ENCODE results near the gene VGLL4.
"Not testable (repeated sequence)": the region's sequence is repeated elsewhere in the genome, so short reads cannot be mapped to it uniquely, and the experiment has no call there.

The VGLL4 gene

GRCh38 chr3:11523572-11524101 is 120.1 kb downstream of the VGLL4 start:
- no peak for DNase-seq

- DNase-seq, result no peak
Observed at GRCh38 chr3:11522953-11523571, 120.7 kb downstream of the VGLL4 start.

GRCh38 chr3:11522398-11522715 is 121.4 kb downstream of the VGLL4 start:
- DNase-seq, result no peak

GRCh38 chr3:11521167-11521566 is 122.5 kb downstream of the VGLL4 start:
- no peak for DNase-seq

- no peak for DNase-seq
Observed at GRCh38 chr3:11517601-11518000, 126.1 kb downstream of the VGLL4 start.

- DNase-seq, result peak; percentile 22
Observed at GRCh38 chr3:11514191-11514821, 129.4 kb downstream of the VGLL4 start.

- DNase-seq, result peak; percentile 16
Observed at GRCh38 chr3:11513817-11514135, 129.9 kb downstream of the VGLL4 start.

- DNase-seq, result not testable (repeated sequence)
Observed at GRCh38 chr3:11513125-11513816, 130.4 kb downstream of the VGLL4 start.

GRCh38 chr3:11511606-11512005 is 132.1 kb downstream of the VGLL4 start:
- DNase-seq, result not testable (repeated sequence)

GRCh38 chr3:11510356-11510755 is 133.4 kb downstream of the VGLL4 start:
- DNase-seq, result no peak

- peak; percentile 5 for DNase-seq
Observed at GRCh38 chr3:11510001-11510340, 133.7 kb downstream of the VGLL4 start.

GRCh38 chr3:11509173-11510000 is 134.3 kb downstream of the VGLL4 start:
- DNase-seq, result peak; percentile 76

GRCh38 chr3:11508346-11509172 is 135.2 kb downstream of the VGLL4 start:
- DNase-seq, result peak; percentile 35

- no peak for DNase-seq
Observed at GRCh38 chr3:11507719-11508118, 136.0 kb downstream of the VGLL4 start.
